ENCODE measurements around the gene JPH3.

The JPH3 gene

GRCh38 chr16:87628246-87628923 is 26.1 kb downstream of the JPH3 start:
- DNase-seq = no peak

GRCh38 chr16:87628940-87629339 is 26.6 kb downstream of the JPH3 start:
- no peak for DNase-seq

DNA sequence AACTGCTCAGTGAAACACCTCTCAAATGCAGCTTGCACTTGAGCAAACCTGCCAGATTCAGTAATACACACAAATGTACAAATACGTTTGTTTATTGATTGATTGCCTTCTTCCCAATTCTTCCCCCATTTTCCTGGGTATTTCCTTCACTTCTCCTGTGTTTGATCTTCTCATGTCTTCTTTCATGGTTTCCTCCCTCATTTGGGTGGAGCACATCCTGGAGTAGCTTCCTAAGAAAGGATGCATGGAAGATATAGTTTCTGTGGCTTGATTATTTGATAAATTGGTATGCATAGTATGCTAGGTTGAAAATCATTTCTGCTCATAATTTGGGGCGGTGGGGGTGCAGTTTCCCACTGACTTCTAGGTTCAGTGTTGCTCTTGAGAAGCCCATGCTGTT is 28.8 kb downstream of the JPH3 start:
- no peak for DNase-seq

GRCh38 chr16:87634411-87634810 is 32.1 kb downstream of the JPH3 start:
- DNase-seq = no peak

DNA sequence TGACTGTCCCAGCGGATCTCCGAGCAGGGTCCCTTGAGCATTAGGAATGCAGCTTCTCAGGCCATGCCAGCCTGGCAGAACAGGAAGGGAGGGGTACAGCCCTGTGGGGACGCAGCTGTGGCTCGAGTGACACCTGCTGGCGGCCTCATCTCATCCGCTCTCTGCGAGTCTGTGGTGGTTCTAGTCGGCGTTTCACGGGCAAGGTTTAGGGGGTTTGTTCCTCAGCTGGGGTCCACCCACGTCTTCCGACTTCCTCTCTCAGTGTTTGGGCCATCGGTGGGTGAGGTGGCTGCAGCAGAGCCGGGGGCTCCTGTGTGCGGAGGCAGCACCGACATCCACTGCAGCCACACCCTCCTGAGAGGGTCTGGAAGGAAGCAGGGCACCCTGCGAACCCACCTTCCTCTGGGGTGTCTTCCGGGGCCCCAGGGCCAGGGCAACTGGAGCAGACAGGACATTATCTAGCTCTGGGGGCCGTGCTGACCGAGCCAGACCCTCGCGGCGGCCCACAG is 33.3 kb downstream of the JPH3 start:
- peak; percentile 64 for DNase-seq

DNA sequence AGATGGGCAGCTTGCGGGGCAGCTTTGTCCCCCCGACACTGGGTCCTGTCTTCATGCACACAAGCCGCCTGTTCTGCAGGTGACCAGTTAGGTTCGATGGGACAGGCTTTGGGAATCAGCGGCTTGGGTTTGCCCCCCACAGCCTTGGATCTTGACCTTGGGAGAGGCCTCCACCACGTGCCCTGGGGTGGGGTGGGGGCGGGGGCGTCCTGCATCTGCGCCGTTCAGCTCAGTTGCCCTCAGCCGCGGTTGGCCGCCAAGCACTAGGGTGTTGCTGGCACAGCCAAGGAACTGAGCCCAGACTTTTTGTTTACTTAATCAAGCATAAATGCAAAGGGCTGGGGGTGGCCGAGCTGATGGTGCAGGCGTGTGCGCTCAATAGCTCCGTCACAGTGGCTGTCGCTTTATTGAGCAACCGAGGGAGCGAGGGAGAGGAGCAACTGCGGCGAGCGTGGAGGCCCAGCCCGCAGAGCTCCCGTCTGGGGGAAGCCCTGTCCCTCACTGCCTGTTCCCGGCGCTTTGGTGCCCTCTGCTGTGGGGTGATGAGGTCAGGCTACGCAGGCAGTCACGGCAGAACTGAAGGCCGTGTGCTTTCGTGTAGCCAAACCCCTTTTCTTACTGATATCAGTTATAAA is 33.9 kb downstream of the JPH3 start:
- DNase-seq = peak; percentile 52

DNA sequence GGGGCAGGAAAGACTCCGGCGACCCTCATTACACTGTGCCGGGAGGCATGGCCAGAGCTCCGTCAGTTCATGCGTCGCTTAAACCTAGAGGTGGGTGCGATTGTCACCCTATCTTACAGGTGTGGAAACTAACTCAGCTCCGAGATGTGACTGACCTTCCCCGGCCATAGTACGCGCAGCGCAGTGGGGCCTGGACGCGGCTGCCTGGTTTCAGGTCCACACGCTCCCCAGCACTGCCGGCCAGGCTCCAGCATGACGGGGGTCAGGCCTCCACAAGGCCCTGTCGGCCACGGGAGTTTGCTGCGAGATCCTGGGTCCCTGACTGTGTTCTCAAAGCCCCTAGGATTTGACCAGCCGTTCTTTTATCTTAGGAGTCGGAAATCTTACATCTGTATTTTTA is 34.4 kb downstream of the JPH3 start:
- DNase-seq = no peak

DNA sequence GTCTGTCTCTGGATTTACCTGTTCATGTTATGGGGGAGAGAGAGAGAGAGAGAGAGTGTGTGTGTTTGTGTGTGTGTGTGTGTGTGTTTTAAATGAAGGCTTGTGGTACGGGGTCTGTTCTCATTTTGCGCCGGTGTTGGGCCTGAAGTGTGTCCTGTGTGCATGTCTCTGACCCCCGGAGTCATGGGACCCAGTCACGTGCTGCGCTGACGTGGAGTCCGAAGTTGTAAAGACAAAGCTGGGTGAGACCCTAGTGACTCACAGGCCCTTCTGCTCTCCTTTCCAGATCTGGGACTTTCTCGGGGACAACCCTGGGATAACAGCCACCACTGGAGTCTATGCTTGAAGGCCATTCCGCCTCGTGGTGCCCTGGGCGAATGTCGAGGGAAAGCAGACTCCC is 35.0 kb downstream of the JPH3 start:
- no peak for DNase-seq

GRCh38 chr16:87638736-87639135 is 36.4 kb downstream of the JPH3 start:
- DNase-seq = no peak

DNA sequence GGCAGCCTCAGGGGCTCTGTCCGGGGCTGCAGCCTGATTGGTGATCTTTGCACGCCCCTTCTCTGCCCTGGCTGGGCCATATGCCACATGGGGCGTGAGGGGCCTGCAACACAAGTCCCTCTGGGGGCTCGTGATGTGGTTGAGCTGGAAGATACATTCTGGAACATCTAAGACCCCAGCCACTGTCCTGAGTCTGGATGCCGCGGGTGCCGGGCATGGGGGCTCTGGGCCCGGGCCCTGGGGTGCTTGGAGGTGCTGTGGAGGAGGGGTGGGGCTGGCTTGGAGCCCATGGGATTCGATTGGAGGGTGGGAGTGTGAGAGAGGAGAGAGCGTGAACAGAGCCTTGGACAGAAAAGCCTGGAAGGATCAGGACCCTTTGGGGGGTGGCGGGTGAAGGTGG is 39.4 kb downstream of the JPH3 start:
- DNase-seq = no peak

DNA sequence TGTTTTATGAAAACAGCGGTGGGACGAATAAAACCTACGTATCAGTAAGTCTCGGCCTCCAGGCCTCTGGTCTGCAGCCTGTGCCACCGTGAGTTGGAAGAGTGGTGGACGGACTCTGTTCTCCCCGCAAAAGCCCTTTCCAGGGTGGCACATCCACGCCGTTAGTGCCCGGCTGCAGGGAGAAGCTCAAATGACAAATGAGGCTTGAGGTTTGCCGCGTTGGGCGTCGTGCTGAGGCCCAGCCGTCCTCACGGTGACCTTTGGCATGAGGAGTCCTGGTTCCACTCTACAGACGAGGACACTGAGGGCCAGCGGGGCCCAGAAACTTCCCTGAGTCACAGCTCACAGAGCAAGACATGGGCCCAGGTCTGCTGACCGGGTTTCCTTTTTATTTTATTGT is 40.2 kb downstream of the JPH3 start:
- DNase-seq = no peak

DNA sequence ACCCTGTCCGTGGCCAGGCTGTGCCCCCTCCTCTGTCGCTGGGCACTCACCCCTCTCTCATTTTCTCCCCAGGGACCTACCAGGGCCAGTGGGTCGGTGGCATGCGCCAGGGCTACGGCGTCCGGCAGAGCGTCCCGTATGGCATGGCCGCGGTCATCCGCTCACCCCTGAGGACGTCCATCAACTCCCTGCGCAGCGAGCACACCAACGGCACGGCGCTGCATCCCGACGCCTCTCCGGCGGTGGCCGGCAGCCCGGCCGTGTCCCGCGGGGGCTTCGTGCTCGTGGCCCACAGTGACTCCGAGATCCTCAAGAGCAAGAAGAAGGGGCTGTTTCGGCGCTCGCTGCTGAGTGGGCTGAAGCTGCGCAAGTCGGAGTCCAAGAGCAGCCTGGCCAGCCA is 41.9 kb downstream of the JPH3 start:
- DNase-seq = no peak

DNA sequence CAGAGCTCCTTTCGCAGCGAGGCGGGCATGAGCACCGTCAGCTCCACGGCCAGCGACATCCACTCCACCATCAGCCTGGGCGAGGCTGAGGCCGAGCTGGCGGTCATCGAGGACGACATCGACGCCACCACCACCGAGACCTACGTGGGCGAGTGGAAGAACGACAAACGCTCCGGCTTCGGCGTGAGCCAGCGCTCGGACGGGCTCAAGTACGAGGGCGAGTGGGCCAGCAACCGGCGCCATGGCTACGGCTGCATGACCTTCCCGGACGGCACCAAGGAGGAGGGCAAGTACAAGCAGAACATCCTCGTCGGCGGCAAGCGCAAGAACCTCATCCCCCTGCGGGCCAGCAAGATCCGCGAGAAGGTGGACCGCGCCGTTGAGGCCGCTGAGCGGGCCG is 42.3 kb downstream of the JPH3 start:
- no peak for DNase-seq

- DNase-seq = no peak
These were observed 43.5 kb downstream of the JPH3 start for GRCh38 chr16:87645802-87646201.

DNA sequence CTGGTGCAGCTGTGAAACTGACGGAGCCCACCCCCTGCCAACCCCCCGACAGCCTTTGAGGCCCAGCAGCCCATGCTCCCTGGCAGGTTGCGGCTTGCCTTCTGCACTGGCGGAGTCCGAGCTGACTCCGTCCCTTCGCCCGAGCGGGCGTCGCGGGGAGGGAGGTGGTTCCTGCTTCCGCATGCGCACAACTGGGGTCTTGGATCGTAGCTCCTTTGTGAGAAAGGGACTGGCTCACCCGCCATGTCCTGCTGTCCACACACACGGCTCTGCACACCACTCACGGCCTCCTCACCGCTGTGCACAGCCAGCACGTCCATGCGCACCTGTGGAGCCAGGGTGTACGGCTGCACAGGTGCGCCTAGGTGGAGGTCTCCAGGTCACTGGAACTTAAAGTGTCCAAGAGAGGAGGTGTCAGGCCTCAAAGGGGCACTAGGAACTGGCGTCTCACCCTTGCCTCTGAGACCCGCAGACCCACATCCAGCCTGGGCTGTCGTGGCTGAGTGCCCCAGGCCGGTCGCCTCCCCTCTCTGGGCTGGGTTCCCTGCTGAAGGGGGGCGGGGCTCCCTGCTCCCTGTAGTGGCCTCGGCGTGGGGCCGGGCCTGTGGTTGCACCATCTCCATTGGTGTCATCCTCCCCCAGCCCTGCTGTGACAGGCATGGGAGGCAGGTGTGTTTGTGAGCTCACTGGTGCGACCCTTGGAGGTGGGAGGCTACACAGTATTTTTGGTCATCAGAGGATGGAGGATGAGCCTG is 45.3 kb downstream of the JPH3 start:
- DNase-seq = no peak

DNA sequence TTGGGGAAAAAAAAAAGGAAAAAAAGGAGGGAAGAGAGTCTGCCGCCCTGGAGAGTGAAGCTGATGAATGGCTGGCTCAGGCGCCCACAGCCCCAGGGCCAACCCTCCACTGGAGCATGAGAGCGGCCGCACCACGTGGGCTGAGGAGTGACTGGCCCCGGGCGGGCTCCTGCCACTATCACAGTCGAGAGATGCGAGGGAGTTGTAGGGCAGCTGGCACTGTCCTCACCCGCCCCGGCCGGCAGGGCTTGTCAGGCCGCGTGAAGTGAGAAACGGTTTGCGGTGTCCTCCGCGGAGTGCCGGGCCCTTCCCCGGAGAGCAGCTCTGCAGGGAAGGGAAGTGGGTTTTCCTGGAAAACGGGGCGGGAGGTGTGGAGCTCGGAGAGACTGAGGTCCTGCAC is 45.9 kb downstream of the JPH3 start:
- no peak for DNase-seq

- DNase-seq = no peak
These were observed 46.6 kb downstream of the JPH3 start for GRCh38 chr16:87648698-87649487.

DNA sequence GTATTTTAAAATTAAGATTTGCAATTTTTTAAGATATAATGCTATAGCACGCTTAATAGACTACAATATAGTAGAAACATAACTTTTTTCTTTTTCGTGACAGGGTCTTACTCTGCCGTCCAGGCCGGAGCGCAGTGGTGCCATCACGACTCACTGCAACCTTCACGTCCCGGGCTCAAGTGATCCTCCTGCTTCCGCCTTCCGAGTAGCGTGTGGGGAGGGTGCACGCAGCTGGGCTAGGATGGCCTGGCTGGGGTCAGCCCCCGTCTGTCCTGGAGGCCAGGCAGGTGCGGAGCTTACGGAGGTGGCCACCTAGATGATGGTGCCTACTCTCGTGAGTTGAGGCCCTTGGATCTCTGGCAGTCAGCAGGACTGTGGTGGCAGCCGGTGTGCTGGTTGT is 50.1 kb downstream of the JPH3 start:
- DNase-seq = no peak

DNA sequence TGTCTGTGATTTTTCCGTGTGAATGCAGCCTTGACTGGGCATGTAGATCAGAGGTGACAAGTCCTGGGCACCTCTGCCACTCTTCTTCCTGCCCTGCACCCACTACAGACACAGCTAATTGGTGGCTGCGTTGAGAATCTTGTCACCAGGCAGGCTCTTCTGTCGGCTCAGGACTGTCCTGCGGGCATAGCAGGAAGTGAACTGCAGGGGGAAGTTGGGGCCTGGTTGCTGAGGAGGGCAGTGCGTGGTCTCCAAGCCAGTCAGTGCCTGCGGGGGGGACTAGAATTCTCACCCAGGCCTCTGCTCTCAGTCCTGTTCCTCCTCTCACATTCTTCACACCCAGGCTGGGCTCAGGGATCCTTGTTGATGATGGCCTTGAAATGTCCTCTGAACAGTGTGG is 50.5 kb downstream of the JPH3 start:
- DNase-seq = no peak

DNA sequence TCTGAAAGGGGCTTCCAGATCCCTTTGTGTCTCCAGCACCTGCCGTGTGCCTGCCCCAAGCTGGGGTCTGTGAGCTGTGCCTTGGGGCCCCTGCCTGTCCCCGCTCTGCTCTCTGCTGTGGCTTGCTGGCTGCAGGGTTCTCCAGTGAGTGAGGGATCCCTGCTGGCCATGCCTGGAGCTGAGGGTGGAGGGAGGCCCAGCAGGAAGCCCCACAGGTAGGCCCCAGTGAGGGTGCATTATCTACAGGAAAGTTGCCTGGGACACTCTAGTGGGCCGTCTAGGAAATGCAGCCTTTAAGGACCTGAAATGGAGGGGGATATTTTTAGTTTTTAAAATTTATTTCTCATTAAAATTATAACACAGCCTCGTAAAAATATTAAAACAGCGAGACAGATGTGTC is 50.9 kb downstream of the JPH3 start:
- no peak for DNase-seq

DNA sequence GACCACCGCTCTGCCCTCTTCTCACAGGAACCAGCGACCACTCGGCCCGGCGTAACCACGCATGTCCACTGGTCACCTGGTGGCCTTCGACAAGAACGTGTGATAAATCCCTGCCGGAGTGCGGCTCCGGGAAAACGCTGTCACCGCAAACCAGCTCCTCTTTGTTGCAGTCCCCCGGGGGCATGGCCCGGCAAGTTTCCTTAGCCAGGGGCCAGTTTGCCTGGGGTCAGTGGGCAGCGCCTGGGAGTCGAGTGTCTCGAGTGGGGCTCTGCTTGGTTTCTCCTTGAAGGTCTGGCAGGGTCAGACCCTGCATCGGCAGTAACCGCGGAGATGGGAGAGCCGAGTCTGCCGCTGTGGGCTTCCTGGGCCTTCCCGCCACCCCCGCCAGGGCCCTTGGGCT is 52.5 kb downstream of the JPH3 start:
- no peak for DNase-seq

DNA sequence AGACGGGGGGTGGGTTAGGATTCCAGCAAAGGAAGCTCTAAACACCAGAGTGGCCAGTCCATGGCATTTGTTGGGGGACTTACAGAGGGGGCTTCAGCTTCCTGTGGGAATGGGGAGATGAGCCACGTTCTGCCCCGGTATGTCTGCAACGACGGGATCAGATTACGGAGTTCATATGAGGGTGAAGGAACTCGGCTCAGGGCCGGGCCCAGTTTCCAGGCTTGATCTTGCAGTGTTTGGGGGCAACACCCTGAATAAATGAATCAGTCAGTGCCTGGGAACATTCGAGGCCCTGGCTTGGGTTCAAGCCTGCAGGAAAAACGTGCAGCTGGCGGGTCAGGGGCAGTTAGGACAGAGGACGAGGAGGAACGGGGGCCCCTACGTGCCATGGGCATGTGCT is 54.0 kb downstream of the JPH3 start:
- no peak for DNase-seq

DNA sequence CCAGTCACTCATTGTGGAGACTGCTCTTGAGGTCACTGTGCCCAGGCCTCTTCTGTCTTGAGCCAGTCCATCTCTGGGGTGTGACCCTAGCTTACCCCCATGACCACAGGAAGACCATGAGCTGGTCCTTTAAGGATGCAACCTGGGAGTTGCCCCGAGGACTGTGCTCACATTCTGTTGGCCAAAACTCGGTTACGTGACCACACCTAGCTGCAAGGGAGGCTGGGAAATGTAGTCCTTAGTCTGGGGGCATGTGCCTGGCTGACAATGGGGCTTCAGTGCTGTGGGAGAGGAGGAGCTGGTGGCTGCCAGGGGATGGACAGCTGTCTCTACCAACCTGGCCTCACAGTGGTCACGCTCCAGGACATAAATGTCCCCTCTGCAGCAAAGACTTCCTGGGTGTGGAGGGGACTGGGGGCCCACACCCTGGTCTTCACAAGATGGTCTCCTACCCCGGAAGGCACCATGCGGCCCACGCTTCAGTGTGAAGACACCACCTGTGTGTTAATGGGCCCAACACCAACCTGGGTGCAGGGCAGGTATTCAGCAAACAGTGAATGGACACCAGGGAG is 55.4 kb downstream of the JPH3 start:
- no peak for DNase-seq

Measured in NCI-H1092 treated with DMSO at 0.1 percent for 48 hours (cell line).